ENCODE measurements around the gene MTUS2. TPM values are rescaled to one million over a fixed set of nuclear protein-coding genes. Genes with fewer than 3 reads are reported as not detected.

The MTUS2 gene
- total RNA-seq, 1 donor from 2014 or later: not detected

DNA sequence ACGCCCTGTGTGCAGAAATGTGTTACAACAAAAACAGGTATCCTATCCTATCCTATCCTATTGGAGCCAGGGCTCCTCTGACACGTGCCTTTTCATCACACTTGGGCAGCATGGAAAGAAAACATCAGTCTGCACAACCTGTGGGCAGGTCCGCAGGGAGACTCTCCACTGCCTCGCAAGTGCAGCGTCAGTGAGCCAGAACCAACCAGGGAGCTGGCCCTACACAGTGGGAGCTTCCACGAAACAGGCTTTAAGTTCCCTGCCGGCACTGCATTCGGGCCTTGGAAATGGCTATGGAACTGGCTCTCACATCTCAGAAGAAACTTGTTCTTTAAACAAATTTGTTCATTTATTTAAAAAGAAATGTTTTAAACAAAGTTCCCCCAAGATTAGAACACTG, 725.8 kb downstream of the MTUS2 start:
- H3K36me3 Mint-ChIP-seq (ENCODE audit: low read depth): peaks cover 35% of the 10 kb centered on the region
- peaks cover 32% of the 10 kb centered on the region for H3K4me1 Mint-ChIP-seq
- H3K27ac Mint-ChIP-seq: peak overlapping the region; percentile 51
- H3K4me3 Mint-ChIP-seq: no peak overlapping the region
- no peaks in the 10 kb centered on the region for H3K9me3 Mint-ChIP-seq
- no peak for DNase-seq
- H3K27me3 Mint-ChIP-seq: no peaks in the 10 kb centered on the region
- intact Hi-C loops (cut with micrococcal nuclease): no loop called here

- DNase-seq: no peak
- Mint-ChIP-seq H3K4me3 (no peak overlapping the region), H3K4me1 (peaks cover 27% of the 10 kb centered on the region), H3K36me3 (ENCODE audit: low read depth) (peaks cover 36% of the 10 kb centered on the region), H3K27me3 (no peaks in the 10 kb centered on the region), H3K27ac (no peak overlapping the region), H3K9me3 (no peaks in the 10 kb centered on the region)
- intact Hi-C loops (cut with micrococcal nuclease): no loop called here
Observed at GRCh38 chr13:29546662-29547061, 726.5 kb downstream of the MTUS2 start.

- peaks cover 40% of the 10 kb centered on the region for H3K36me3 Mint-ChIP-seq (ENCODE audit: low read depth)
- no peak overlapping the region for H3K4me3 Mint-ChIP-seq
- no peak overlapping the region for H3K27ac Mint-ChIP-seq
- H3K9me3 Mint-ChIP-seq: no peaks in the 10 kb centered on the region
- intact Hi-C loops (cut with micrococcal nuclease): no loop called here
- no peaks in the 10 kb centered on the region for H3K27me3 Mint-ChIP-seq
- H3K4me1 Mint-ChIP-seq: peaks cover 31% of the 10 kb centered on the region
- DNase-seq: no peak
Observed at GRCh38 chr13:29547153-29547552, 727.0 kb downstream of the MTUS2 start.

- Mint-ChIP-seq H3K9me3 (no peaks in the 10 kb centered on the region), H3K4me3 (no peak overlapping the region), H3K27ac (no peak overlapping the region), H3K4me1 (peaks cover 20% of the 10 kb centered on the region), H3K27me3 (no peaks in the 10 kb centered on the region), H3K36me3 (ENCODE audit: low read depth) (peaks cover 52% of the 10 kb centered on the region)
- intact Hi-C loops (cut with micrococcal nuclease): no loop called here
- no peak for DNase-seq
Observed at GRCh38 chr13:29548722-29549121, 728.6 kb downstream of the MTUS2 start.

GRCh38 chr13:29550430-29550988, 730.4 kb downstream of the MTUS2 start:
- Mint-ChIP-seq H3K27me3 (no peaks in the 10 kb centered on the region), H3K9me3 (no peaks in the 10 kb centered on the region), H3K4me1 (peaks cover 15% of the 10 kb centered on the region), H3K4me3 (no peak overlapping the region), H3K27ac (no peak overlapping the region), H3K36me3 (ENCODE audit: low read depth) (peaks cover 59% of the 10 kb centered on the region)
- no peak for DNase-seq
- intact Hi-C loops (cut with micrococcal nuclease): no loop called here

- intact Hi-C loops (cut with micrococcal nuclease): no loop called here
- Mint-ChIP-seq H3K27me3 (no peaks in the 10 kb centered on the region), H3K27ac (no peak overlapping the region), H3K4me3 (no peak overlapping the region), H3K4me1 (peaks cover 15% of the 10 kb centered on the region), H3K9me3 (no peaks in the 10 kb centered on the region), H3K36me3 (ENCODE audit: low read depth) (peaks cover 54% of the 10 kb centered on the region)
- DNase-seq: no peak
Observed at GRCh38 chr13:29551214-29551613, 731.1 kb downstream of the MTUS2 start.

Other genes starting within 250 kb of the MTUS2 start
- 152 and 161 TPM in 2 replicates for gene POMP, start 161.2 kb upstream of the MTUS2 start, total RNA-seq
- 3.1 and 3.3 TPM in 2 replicates for gene SLC46A3, start 101.4 kb upstream of the MTUS2 start, total RNA-seq